Measurements from ENCODE around the gene UGT1A9. TPM values are rescaled to one million over a fixed set of nuclear protein-coding genes. Genes with fewer than 3 reads are reported as not detected.

Gene UGT1A9
- total and polyA plus RNA-seq, 2 donors (not counting 1 experiment from before 2014, with no cell fraction given) = not detected

DNA sequence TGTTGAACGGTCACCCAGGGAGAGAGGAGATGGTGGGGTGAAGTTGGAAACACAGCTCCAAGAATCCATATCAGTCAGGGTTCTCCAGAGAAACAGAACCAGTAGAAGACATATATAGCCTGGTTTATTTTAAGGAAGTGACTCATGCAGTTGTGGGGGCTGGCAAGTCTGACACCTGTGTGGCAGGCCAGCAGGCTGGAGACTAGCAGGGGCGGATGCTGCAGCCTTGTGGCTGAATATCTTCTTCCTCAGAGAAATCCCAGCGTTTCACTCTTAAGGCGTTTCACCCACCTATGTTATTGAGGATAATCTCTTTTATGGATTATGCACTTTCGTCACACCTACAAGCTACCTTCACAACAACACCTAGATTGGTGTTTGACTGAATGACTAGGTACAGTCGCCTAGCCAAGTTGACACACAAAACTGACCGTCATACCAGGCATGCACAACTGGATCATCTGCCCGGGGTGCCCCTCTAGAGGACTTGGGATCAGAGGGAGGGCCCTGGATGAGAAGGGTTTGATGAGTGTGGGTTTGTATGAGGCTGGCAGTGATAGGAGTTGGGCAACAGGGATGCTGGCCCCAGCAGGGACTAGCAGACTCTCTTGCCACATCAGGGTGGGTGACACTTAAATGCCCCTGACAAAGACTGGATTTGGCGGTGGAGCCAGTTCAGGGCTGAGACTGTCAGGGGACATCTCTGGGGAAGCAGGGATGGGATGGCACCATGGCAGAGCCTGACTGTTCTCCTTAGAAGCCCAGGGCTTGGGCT is 129.8 kb downstream of the UGT1A9 start:
- no peaks in the 10 kb centered on the region for H3K9me3 ChIP-seq (ENCODE audit: control insufficient read depth, insufficient read depth, low read depth, low read length)
- TF ChIP-seq, protein P1, sequence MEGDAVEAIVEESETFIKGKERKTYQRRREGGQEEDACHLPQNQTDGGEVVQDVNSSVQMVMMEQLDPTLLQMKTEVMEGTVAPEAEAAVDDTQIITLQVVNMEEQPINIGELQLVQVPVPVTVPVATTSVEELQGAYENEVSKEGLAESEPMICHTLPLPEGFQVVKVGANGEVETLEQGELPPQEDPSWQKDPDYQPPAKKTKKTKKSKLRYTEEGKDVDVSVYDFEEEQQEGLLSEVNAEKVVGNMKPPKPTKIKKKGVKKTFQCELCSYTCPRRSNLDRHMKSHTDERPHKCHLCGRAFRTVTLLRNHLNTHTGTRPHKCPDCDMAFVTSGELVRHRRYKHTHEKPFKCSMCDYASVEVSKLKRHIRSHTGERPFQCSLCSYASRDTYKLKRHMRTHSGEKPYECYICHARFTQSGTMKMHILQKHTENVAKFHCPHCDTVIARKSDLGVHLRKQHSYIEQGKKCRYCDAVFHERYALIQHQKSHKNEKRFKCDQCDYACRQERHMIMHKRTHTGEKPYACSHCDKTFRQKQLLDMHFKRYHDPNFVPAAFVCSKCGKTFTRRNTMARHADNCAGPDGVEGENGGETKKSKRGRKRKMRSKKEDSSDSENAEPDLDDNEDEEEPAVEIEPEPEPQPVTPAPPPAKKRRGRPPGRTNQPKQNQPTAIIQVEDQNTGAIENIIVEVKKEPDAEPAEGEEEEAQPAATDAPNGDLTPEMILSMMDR (conservative IDR thresholded peaks at IDR 0.05 in 1 of 2, IDR thresholded peaks at IDR 0.05 in 1 of 2; ENCODE audit: low read depth in 1 of 2, low read length in 2 of 2) = no peak
- TF ChIP-seq EZH2 (IDR thresholded peaks at IDR 0.05; ENCODE audit: low read length, missing control alignments) = no peak
- H3K9ac ChIP-seq (ENCODE audit: insufficient read depth, low read length) = no peak overlapping the region
- no peaks in the 10 kb centered on the region for H3K4me1 ChIP-seq (ENCODE audit: control insufficient read depth, extremely low read depth, insufficient read depth, low read length)
- no peaks in the 10 kb centered on the region for H3K79me2 ChIP-seq (ENCODE audit: control insufficient read depth, insufficient read depth, low read length)
- no peaks in the 10 kb centered on the region for H3K36me3 ChIP-seq (ENCODE audit: control insufficient read depth, insufficient read depth, low read length)
- no peaks in the 10 kb centered on the region for H4K20me1 ChIP-seq (ENCODE audit: control insufficient read depth, extremely low read depth, insufficient read depth, low read length)
- no peak overlapping the region for H3K4me3 ChIP-seq (replicated peaks in 1 of 4; ENCODE audit: control extremely low read depth in 1 of 4, insufficient read depth in 1 of 4, low read depth in 3 of 4, low read length in 4 of 4)
- H2AFZ ChIP-seq (ENCODE audit: low read length) = no peak overlapping the region
- peaks cover 3% of the 10 kb centered on the region for H3K27me3 ChIP-seq (ENCODE audit: control insufficient read depth, insufficient read depth, low read length)
- H3K27ac ChIP-seq (ENCODE audit: insufficient read depth, low read length) = no peak overlapping the region
- peak in 1 of 2 donors; percentile 72 for DNase-seq (ENCODE audit: low read depth in 2 of 2)
- no peak overlapping the region for H3K4me2 ChIP-seq (ENCODE audit: extremely low read depth, insufficient read depth, low read length)

DNA sequence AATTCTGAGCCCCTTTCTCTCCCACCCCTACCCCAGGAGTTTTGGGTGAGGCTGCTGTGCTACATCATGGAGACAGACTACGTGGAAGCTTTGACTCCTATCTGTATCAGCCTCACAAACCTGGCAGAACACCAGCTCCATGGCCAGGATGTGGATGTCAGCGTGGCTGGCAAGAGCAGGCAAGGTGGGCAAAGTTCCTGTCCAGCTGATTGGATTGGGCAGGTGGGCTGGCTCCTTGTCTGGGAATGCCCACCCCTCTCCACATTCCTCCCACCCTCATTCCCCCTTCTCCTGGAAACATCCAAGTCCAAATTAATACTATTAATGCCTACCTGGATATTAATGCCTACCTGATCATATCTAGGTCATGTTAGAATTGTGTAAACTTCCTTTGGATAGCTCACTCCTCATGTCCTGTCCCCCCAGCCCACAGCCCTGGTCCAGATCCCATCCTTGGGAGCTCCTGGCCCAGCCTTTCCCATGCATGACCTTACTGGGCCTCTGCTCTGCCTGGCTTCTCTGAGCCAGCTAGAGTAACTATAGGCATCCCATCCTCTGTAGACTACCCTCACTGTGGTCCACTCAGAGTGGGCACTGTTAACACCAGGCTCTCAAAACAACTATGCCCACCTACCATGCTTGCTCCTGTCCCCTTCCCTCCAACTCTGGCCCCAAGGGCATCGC is 130.6 kb downstream of the UGT1A9 start:
- Histone ChIP-seq H3K36me3 (ENCODE audit: control insufficient read depth, insufficient read depth, low read length) (no peaks in the 10 kb centered on the region), H3K27ac (ENCODE audit: insufficient read depth, low read length) (no peak overlapping the region), H3K4me2 (ENCODE audit: extremely low read depth, insufficient read depth, low read length) (no peak overlapping the region), H3K4me3 (replicated peaks in 1 of 4; ENCODE audit: control extremely low read depth in 1 of 4, insufficient read depth in 1 of 4, low read depth in 3 of 4, low read length in 4 of 4) (no peak overlapping the region), H3K27me3 (ENCODE audit: control insufficient read depth, insufficient read depth, low read length) (peaks cover 3% of the 10 kb centered on the region), H2AFZ (ENCODE audit: low read length) (no peak overlapping the region), H4K20me1 (ENCODE audit: control insufficient read depth, extremely low read depth, insufficient read depth, low read length) (no peaks in the 10 kb centered on the region), H3K4me1 (ENCODE audit: control insufficient read depth, extremely low read depth, insufficient read depth, low read length) (no peaks in the 10 kb centered on the region), H3K9ac (ENCODE audit: insufficient read depth, low read length) (no peak overlapping the region), H3K79me2 (ENCODE audit: control insufficient read depth, insufficient read depth, low read length) (no peaks in the 10 kb centered on the region), H3K9me3 (ENCODE audit: control insufficient read depth, insufficient read depth, low read depth, low read length) (no peaks in the 10 kb centered on the region)
- no peak for DNase-seq (ENCODE audit: low read depth in 2 of 2)
- TF ChIP-seq, protein P1 (conservative IDR thresholded peaks at IDR 0.05 in 1 of 2, IDR thresholded peaks at IDR 0.05 in 1 of 2; ENCODE audit: low read depth in 1 of 2, low read length in 2 of 2) = no peak
- TF ChIP-seq EZH2 (IDR thresholded peaks at IDR 0.05; ENCODE audit: low read length, missing control alignments) = no peak

DNA sequence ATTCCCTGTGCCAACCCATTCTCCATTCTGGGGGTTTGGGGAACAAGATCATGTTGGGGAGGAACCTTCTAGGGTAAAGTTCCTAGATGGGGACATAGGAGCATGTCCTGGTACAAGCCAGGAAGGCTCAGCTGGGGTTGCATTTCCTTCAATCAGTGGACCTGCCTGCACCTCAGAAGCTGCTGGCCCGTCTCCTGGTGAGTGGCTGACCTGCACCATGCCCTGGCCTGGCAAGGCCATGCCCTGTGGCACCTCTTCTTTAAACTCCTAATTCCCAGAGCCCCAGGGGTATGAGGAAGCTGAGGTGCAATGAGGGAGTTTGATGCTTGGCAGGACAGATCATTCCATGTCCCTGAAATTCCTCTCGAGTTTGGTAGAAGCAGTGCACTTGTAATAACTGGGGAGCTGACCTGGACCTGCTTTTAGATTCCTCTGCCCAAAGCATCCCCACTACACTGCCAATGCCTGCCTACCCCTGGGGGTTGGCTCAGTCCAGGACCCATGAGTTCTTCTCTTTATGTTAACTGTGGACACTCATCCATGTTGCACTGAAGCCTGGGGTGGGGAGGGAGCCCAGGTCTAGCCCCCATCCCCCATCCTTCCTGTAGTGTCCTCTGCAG is 131.7 kb downstream of the UGT1A9 start:
- H3K4me1 ChIP-seq (ENCODE audit: control insufficient read depth, extremely low read depth, insufficient read depth, low read length) = no peaks in the 10 kb centered on the region
- no peak overlapping the region for H3K27ac ChIP-seq (ENCODE audit: insufficient read depth, low read length)
- no peaks in the 10 kb centered on the region for H3K36me3 ChIP-seq (ENCODE audit: control insufficient read depth, insufficient read depth, low read length)
- H2AFZ ChIP-seq (ENCODE audit: low read length) = no peak overlapping the region
- H3K9ac ChIP-seq (ENCODE audit: insufficient read depth, low read length) = no peak overlapping the region
- H3K4me2 ChIP-seq (ENCODE audit: extremely low read depth, insufficient read depth, low read length) = no peak overlapping the region
- H3K4me3 ChIP-seq (replicated peaks in 1 of 4; ENCODE audit: control extremely low read depth in 1 of 4, insufficient read depth in 1 of 4, low read depth in 3 of 4, low read length in 4 of 4) = no peak overlapping the region
- H3K27me3 ChIP-seq (ENCODE audit: control insufficient read depth, insufficient read depth, low read length) = peaks cover 3% of the 10 kb centered on the region
- DNase-seq (ENCODE audit: low read depth in 2 of 2) = no peak
- H4K20me1 ChIP-seq (ENCODE audit: control insufficient read depth, extremely low read depth, insufficient read depth, low read length) = no peaks in the 10 kb centered on the region
- no peaks in the 10 kb centered on the region for H3K79me2 ChIP-seq (ENCODE audit: control insufficient read depth, insufficient read depth, low read length)
- H3K9me3 ChIP-seq (ENCODE audit: control insufficient read depth, insufficient read depth, low read depth, low read length) = no peaks in the 10 kb centered on the region
- TF ChIP-seq, protein P1 (conservative IDR thresholded peaks at IDR 0.05 in 1 of 2, IDR thresholded peaks at IDR 0.05 in 1 of 2; ENCODE audit: low read depth in 1 of 2, low read length in 2 of 2) = no peak
- no peak for TF ChIP-seq EZH2 (IDR thresholded peaks at IDR 0.05; ENCODE audit: low read length, missing control alignments)

Measured in fibroblast of lung (primary cell).